Osteocyte (in vitro differentiated cells): Measurements from ENCODE around the gene CHCHD4. TPM values are rescaled to one million over a fixed set of nuclear protein-coding genes. Genes with fewer than 3 reads are reported as not detected.

Experiments used
- DNase-seq: peaks from one replicate; pipeline ENCODE4 v3.0.0; 2021; ENCODE audit warnings: mixed read lengths; ENCODE audit not compliant: unreplicated experiment; ENCODE audit errors: extremely low spot score
- H3K27ac Mint-ChIP-seq: one replicate; pipeline ENCODE4 v1.8.0; 2021; ENCODE audit warnings: mild to moderate bottlenecking, mixed read lengths; ENCODE audit not compliant: unreplicated experiment
- H3K27me3 Mint-ChIP-seq: one replicate; pipeline ENCODE4 v1.8.0; 2021; ENCODE audit warnings: mixed read lengths; ENCODE audit not compliant: unreplicated experiment
- H3K36me3 Mint-ChIP-seq: one replicate; pipeline ENCODE4 v1.8.0; 2021; ENCODE audit warnings: mixed read lengths; ENCODE audit not compliant: unreplicated experiment
- H3K4me1 Mint-ChIP-seq: one replicate; pipeline ENCODE4 v1.8.0; 2021; ENCODE audit warnings: mixed read lengths; ENCODE audit not compliant: unreplicated experiment
- H3K4me3 Mint-ChIP-seq: one replicate; pipeline ENCODE4 v1.8.0; 2021; ENCODE audit warnings: mild to moderate bottlenecking, moderate library complexity, mixed read lengths; ENCODE audit not compliant: unreplicated experiment
- H3K9me3 Mint-ChIP-seq: one replicate; pipeline ENCODE4 v1.8.0; 2021; ENCODE audit warnings: mixed read lengths; ENCODE audit not compliant: unreplicated experiment
- CTCF ChIP-seq: fragments of 200-600 bp; sonication (generic); IDR thresholded peaks from 2 replicates; pipeline ENCODE4 v1.5.0; 2021; ENCODE audit warnings: antibody characterized with exemption, mild to moderate bottlenecking, moderate library complexity
- total RNA-seq: library from RNA; stranded (reverse); gene quantifications from 2 replicates; pipeline ENCODE4 v1.2.1, GENCODE V29; 2021

The CHCHD4 gene
- total RNA-seq, 1 donor from 2014 or later: 7.2 TPM

- Mint-ChIP-seq H3K27ac (peak overlapping the region; percentile 100), H3K4me3 (no peak overlapping the region), H3K36me3 (peaks cover 24% of the 10 kb centered on the region), H3K9me3 (no peaks in the 10 kb centered on the region), H3K27me3 (no peaks in the 10 kb centered on the region), H3K4me1 (peaks cover 42% of the 10 kb centered on the region)
- no peak for DNase-seq
- no peak for TF ChIP-seq CTCF
Measured at GRCh38 chr3:14146381-14147065, 21.9 kb upstream of the CHCHD4 start.

GRCh38 chr3:14145670-14146380 lies 21.2 kb upstream of the CHCHD4 start:
- H3K27ac Mint-ChIP-seq: peak overlapping the region; percentile 100
- H3K4me3 Mint-ChIP-seq: no peak overlapping the region
- peaks cover 42% of the 10 kb centered on the region for H3K4me1 Mint-ChIP-seq
- TF ChIP-seq CTCF: no peak
- H3K27me3 Mint-ChIP-seq: no peaks in the 10 kb centered on the region
- peaks cover 22% of the 10 kb centered on the region for H3K36me3 Mint-ChIP-seq
- no peaks in the 10 kb centered on the region for H3K9me3 Mint-ChIP-seq
- no peak for DNase-seq

GRCh38 chr3:14145236-14145635 lies 20.6 kb upstream of the CHCHD4 start:
- no peak for DNase-seq
- H3K27me3 Mint-ChIP-seq: no peaks in the 10 kb centered on the region
- H3K27ac Mint-ChIP-seq: peak overlapping the region; percentile 100
- peaks cover 42% of the 10 kb centered on the region for H3K4me1 Mint-ChIP-seq
- no peak for TF ChIP-seq CTCF
- peaks cover 18% of the 10 kb centered on the region for H3K36me3 Mint-ChIP-seq
- peak overlapping the region; percentile 5 for H3K4me3 Mint-ChIP-seq
- H3K9me3 Mint-ChIP-seq: no peaks in the 10 kb centered on the region

- H3K4me3 Mint-ChIP-seq: peak overlapping the region; percentile 66
- no peak for TF ChIP-seq CTCF
Measured at GRCh38 chr3:14144423-14145075, 19.9 kb upstream of the CHCHD4 start.

More at GRCh38 chr3:14144423-14145075, 19.9 kb upstream of the CHCHD4 start:
- peak overlapping the region; percentile 100 for H3K27ac Mint-ChIP-seq
- no peaks in the 10 kb centered on the region for H3K9me3 Mint-ChIP-seq
- H3K36me3 Mint-ChIP-seq: peaks cover 17% of the 10 kb centered on the region
- H3K4me1 Mint-ChIP-seq: peaks cover 42% of the 10 kb centered on the region
- DNase-seq: peak; percentile 90
- no peaks in the 10 kb centered on the region for H3K27me3 Mint-ChIP-seq
